Ectodermal cell (in vitro differentiated cells): ENCODE measurements around the gene MOB3B.

Source experiments
- H3K27ac ChIP-seq: 2 replicates; pipeline ENCODE4 v1.7.0; 2013; ENCODE audit warnings: mild to moderate bottlenecking, low read depth, low read length; ENCODE audit not compliant: insufficient read depth, poor library complexity, severe bottlenecking
- H3K27me3 ChIP-seq: 2 replicates; pipeline ENCODE4 v1.7.0; 2013; ENCODE audit warnings: mild to moderate bottlenecking, low read length; ENCODE audit not compliant: insufficient read depth, control insufficient read depth, poor library complexity, severe bottlenecking
- H3K36me3 ChIP-seq: one replicate; pipeline ENCODE4 v1.7.0; 2013; ENCODE audit warnings: low read length; ENCODE audit not compliant: control insufficient read depth, insufficient read depth
- H3K4me1 ChIP-seq: one replicate; pipeline ENCODE4 v1.7.0; 2013; ENCODE audit warnings: low read length; ENCODE audit not compliant: control insufficient read depth, insufficient read depth
- H3K4me3 ChIP-seq: 2 replicates; pipeline ENCODE4 v1.7.0; 2013; ENCODE audit warnings: low read depth, low read length, control low read depth; ENCODE audit not compliant: insufficient read depth
- H3K9me3 ChIP-seq: 2 replicates; pipeline ENCODE4 v1.7.0; 2013; ENCODE audit warnings: mild to moderate bottlenecking, low read length, moderate library complexity; ENCODE audit not compliant: control insufficient read depth
- WGBS, 2 experiments: methylation state at CpG; one replicate each; pipeline ENCODE4 v1.1.7; 2013; ENCODE audit warnings: missing lambda C conversion rate in 2 of 2; 5-methylcytosine and 5-hydroxymethylcytosine counted together

MOB3B gene

GRCh38 chr9:27440888-27441740, 88.5 kb downstream of the MOB3B start:
- Histone ChIP-seq H3K4me3 (no peak overlapping the region), H3K4me1 (peaks cover 19% of the 10 kb centered on the region), H3K27me3 (no peaks in the 10 kb centered on the region), H3K9me3 (no peaks in the 10 kb centered on the region), H3K27ac (no peak overlapping the region), H3K36me3 (no peaks in the 10 kb centered on the region)
- WGBS, 2 experiments, result 89 to 90% methylated on average over 5 of the region's 5 CpGs

- Histone ChIP-seq H3K27me3 (no peaks in the 10 kb centered on the region), H3K4me1 (peaks cover 10% of the 10 kb centered on the region), H3K4me3 (no peak overlapping the region), H3K36me3 (no peaks in the 10 kb centered on the region), H3K27ac (no peak overlapping the region), H3K9me3 (no peaks in the 10 kb centered on the region)
- 96 to 97% methylated on average over 7 of the region's 7 CpGs for WGBS, 2 experiments
Measured at GRCh38 chr9:27438522-27438921, 91.1 kb downstream of the MOB3B start.

DNA sequence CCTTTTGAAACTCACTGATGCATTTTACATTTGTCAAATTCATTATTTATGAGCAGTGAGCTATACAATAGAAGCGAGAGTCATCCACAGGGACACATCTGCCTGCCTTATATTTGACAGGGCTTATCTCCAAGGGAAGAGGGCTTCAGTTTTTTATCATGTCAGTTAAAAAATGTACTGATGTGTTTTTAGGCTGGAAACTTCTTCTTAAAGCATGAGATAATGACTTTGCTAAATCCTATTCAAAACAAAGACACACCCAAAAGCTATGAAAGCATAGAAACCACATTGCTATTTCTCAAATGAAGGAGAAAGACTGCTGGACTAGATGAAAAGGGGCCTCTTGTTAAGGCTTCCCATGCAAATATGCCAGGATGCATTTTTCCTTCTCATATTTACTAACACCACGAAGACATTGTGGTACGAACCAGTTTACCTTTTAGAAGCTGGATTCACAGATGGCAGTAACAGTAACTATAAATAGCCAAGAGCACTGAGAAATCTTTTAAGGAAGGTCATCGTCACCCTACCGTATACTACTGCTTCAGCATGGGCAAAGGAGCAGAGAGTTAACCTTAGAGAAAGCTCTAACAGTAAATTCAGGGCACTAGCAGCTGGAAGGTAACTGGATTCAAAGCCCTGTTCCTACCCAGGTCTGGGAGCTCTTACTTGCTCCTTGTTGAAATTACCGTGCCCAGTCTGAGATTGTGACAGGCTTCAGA, 91.8 kb downstream of the MOB3B start:
- Histone ChIP-seq H3K9me3 (no peaks in the 10 kb centered on the region), H3K4me1 (peaks cover 10% of the 10 kb centered on the region), H3K27me3 (no peaks in the 10 kb centered on the region), H3K27ac (no peak overlapping the region), H3K4me3 (no peak overlapping the region), H3K36me3 (no peaks in the 10 kb centered on the region)
- 95 to 97% methylated on average over 6 of the region's 6 CpGs for WGBS, 2 experiments

DNA sequence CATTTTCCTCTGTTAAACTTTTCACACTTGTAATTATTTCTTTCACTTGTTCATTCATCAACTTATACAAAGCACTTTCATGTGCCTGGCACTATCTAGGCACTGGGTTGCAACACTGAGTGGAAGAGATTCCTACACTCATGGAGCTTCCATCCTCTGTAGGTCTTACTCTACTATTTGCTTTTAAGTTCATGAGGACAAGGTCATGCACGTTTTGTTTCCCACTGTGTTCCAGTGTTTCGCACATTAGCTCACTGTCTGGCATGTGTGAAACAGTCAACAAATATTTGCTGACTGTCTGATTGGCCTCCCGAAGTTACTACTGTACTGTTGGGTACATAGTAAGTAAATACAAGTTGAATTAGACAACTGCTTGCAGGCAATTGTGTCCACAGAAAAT, 93.4 kb downstream of the MOB3B start:
- H3K4me1 ChIP-seq, result peaks cover 15% of the 10 kb centered on the region
- H3K9me3 ChIP-seq, result no peaks in the 10 kb centered on the region
- H3K4me3 ChIP-seq, result no peak overlapping the region
- H3K36me3 ChIP-seq, result no peaks in the 10 kb centered on the region
- WGBS, 2 experiments, result 95 to 96% methylated on average over 3 of the region's 3 CpGs
- H3K27me3 ChIP-seq, result no peaks in the 10 kb centered on the region
- no peak overlapping the region for H3K27ac ChIP-seq

GRCh38 chr9:27433631-27434325, 95.8 kb downstream of the MOB3B start:
- Histone ChIP-seq H3K27me3 (no peaks in the 10 kb centered on the region), H3K9me3 (no peaks in the 10 kb centered on the region), H3K4me1 (peaks cover 18% of the 10 kb centered on the region), H3K36me3 (no peaks in the 10 kb centered on the region), H3K27ac (no peak overlapping the region), H3K4me3 (no peak overlapping the region)
- WGBS, 2 experiments, result 89 to 91% methylated on average over 3 of the region's 3 CpGs

DNA sequence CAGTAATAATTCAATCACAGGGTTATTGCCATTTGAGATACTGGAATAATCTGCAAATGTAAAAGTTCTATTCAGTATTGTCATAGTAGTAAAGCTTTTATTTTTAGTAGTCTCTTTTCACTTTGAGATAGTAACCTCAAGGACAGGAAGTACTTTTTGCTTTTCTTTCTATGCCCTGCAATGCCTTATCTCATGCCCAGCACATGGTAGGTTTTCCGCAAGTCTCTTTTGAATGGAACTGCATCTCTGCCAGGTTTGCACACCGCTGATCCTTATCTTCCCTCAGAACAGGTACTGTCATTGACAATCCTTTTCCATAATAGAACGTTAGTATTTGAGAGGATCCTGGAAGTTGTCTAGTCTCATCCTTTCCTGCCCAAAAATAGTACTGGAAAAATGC, 97.3 kb downstream of the MOB3B start:
- H3K4me3 ChIP-seq, result no peak overlapping the region
- no peaks in the 10 kb centered on the region for H3K9me3 ChIP-seq
- peaks cover 14% of the 10 kb centered on the region for H3K4me1 ChIP-seq
- H3K27me3 ChIP-seq, result no peaks in the 10 kb centered on the region
- 96 to 99% methylated on average over 3 of the region's 3 CpGs for WGBS, 2 experiments
- H3K36me3 ChIP-seq, result no peaks in the 10 kb centered on the region
- no peak overlapping the region for H3K27ac ChIP-seq

GRCh38 chr9:27431543-27432147, 98.0 kb downstream of the MOB3B start:
- Histone ChIP-seq H3K4me1 (peaks cover 14% of the 10 kb centered on the region), H3K27me3 (no peaks in the 10 kb centered on the region), H3K27ac (no peak overlapping the region), H3K36me3 (no peaks in the 10 kb centered on the region), H3K9me3 (no peaks in the 10 kb centered on the region), H3K4me3 (no peak overlapping the region)
- WGBS, 2 experiments, result 67% methylated on average over 2 of the region's 2 CpGs; no CpG with 5 or more reads in 1 of the 2 experiments

DNA sequence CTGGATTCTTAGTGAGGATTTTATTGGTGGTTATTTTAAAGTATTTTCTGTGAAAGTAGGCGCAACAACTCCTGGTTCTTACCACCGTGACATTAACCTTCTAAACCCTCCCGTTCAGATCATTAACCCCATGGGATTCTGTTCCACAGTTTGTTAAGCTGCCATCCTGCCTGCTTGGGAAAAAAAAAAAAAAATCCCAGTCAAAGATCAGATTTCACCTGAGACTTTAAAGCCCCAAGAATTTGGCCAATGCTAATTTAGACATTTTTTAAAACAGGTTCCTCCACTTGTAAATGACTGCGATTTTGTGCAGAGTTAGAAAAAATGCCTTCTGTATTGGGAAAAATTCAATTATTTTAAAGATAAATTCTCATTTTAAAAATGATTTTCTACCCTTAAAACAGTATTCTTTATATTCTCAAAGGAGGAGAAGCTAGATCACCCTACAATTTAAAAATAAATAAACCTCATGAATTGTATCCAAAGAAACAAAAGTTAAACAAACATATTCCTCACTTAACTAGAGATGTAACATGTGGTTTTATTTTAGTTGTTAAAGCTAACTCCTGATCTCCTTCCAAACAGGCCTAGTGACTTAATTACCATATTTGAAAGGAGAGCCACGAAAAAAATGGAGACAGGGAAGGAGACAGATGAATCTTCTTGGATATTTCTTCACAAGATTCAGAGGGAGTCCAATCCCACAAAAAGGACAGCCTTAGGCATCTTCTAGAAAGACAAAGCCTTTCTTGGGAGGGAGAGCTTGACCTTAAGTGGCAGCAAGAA, 98.7 kb downstream of the MOB3B start:
- no peak overlapping the region for H3K4me3 ChIP-seq
- H3K36me3 ChIP-seq, result no peaks in the 10 kb centered on the region
- 55 to 71% methylated on average over 4 to 5 of the region's 5 CpGs for WGBS, 2 experiments
- peaks cover 19% of the 10 kb centered on the region for H3K4me1 ChIP-seq
- no peaks in the 10 kb centered on the region for H3K9me3 ChIP-seq
- H3K27me3 ChIP-seq, result no peaks in the 10 kb centered on the region
- H3K27ac ChIP-seq, result no peak overlapping the region

DNA sequence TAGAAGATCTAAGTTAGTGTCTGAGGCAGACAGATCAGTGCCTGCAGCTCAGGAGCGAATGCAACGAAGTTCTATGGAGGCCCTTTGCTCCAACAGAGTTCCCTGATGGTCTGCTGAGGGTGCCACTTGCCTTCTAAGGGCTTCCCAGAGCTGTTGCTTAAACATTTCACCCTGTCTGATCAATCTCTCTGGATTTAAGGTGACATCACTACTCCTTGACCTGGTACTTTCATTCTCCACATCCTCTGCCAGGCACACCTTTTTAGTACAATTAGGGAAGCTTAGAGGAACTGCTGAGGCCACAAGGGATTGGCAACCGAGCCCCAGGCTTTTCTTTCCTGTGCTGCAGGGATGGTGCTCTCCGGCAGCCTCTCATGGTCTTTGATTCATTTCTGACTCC, 99.7 kb downstream of the MOB3B start:
- Histone ChIP-seq H3K27me3 (no peaks in the 10 kb centered on the region), H3K36me3 (no peaks in the 10 kb centered on the region), H3K9me3 (no peaks in the 10 kb centered on the region), H3K4me3 (no peak overlapping the region), H3K27ac (no peak overlapping the region), H3K4me1 (peaks cover 19% of the 10 kb centered on the region)
- 84 to 85% methylated on average over 4 of the region's 4 CpGs for WGBS, 2 experiments
